Astrocyte of the cerebellum (primary cell): Measurements from ENCODE around the gene ADAMTS16.

Experiments
- DNase-seq: peaks from one replicate; pipeline ENCODE4 v3.0.0-alpha.2; 2011; ENCODE audit warnings: low read depth
- H3K4me3 ChIP-seq: 2 replicates; pipeline ENCODE4 v1.5.1; 2011; ENCODE audit warnings: mild to moderate bottlenecking, low read depth, low read length, moderate library complexity
- in situ Hi-C: cut with HindIII; loops from 2 replicates; pipeline ENCODE4 v1.10.0; 2017; ENCODE audit warnings: low sequenced_read_pairs
- TF ChIP-seq, protein P1 (sequence below): IDR thresholded peaks from 2 replicates; pipeline ENCODE4 v1.5.1; 2012; ENCODE audit warnings: low read length, low read depth, moderate library complexity, mild to moderate bottlenecking; ENCODE audit errors: missing control alignments

ADAMTS16 gene

DNA sequence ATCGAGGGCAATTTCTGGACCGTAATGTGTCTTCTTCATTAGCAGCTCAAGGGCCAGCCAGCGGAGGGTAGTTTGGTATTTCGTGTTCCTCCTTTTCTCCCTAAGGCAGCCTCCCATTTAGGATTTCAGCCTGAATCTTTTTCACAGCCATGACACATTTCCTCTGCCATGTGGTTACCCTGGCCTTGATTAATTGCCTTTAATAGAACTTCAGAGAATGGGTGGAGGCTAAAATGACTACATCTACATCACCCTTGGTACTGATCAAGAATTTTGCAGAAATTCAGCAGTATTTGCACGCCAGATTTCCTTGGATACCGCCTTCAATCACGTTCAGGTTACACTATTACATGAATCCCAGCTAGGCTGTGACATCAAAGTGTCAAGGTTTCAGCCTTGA is 58.0 kb downstream of the ADAMTS16 start:
- in situ Hi-C loops: no loop called here
- no peak for DNase-seq
- TF ChIP-seq, protein P1, sequence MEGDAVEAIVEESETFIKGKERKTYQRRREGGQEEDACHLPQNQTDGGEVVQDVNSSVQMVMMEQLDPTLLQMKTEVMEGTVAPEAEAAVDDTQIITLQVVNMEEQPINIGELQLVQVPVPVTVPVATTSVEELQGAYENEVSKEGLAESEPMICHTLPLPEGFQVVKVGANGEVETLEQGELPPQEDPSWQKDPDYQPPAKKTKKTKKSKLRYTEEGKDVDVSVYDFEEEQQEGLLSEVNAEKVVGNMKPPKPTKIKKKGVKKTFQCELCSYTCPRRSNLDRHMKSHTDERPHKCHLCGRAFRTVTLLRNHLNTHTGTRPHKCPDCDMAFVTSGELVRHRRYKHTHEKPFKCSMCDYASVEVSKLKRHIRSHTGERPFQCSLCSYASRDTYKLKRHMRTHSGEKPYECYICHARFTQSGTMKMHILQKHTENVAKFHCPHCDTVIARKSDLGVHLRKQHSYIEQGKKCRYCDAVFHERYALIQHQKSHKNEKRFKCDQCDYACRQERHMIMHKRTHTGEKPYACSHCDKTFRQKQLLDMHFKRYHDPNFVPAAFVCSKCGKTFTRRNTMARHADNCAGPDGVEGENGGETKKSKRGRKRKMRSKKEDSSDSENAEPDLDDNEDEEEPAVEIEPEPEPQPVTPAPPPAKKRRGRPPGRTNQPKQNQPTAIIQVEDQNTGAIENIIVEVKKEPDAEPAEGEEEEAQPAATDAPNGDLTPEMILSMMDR: no peak
- no peak overlapping the region for H3K4me3 ChIP-seq

DNA sequence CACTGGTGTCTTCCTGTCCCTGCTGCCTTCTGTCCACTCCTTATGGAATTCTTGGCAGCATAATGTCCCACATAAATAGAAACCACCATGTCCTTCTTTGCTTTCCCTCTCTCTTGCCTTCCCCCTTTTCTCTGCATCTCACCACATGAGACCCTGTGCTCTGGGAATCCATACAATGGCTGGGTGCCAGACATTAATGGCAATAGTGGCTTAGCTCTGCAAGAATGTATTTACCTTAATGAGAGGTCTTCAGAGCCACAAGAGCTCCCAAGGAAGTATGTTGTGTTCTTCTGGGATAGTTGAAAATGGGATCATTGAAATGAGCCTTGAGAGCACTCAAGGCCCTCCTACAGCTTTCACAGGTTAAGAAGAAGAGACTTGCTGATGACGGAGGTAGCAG is 58.7 kb downstream of the ADAMTS16 start:
- in situ Hi-C loops: no loop called here
- TF ChIP-seq, protein P1: no peak
- no peak for DNase-seq
- no peak overlapping the region for H3K4me3 ChIP-seq

DNA sequence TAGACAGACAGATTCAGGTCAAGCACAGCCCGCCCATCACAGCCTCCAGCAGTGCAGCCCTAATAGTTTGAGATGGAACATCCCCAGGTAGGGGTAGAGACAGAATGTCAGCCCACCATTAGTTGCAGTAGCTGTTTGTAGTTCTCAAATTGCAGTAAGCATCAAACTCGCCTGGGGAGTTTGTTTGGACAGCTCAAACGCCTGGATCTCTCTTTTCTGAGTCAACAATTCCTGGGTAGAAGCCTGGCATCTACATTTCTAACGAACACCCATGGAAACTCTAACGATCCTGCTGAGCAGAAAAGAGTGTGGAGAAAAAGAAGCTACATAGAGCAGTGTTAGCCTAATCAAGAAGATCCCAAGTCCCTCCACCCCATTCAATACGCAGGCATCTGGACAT is 59.4 kb downstream of the ADAMTS16 start:
- TF ChIP-seq, protein P1: no peak
- in situ Hi-C loops: no loop called here
- H3K4me3 ChIP-seq: no peak overlapping the region
- DNase-seq: no peak

DNA sequence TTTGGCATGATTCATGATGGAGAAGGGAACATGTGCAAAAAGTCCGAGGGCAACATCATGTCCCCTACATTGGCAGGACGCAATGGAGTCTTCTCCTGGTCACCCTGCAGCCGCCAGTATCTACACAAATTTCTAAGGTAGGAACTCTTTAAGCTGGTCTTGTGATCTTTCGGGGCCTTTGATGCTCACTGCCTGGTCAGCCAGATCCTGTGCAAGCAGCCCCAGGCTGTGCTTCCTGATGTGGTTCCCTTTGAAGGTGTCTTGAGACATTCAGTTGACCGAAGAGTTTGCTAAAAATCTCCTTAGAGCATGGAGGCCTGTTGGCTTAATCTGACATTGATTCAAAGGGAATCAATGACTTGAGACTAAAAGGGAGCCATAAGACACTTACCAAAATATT is 60.0 kb downstream of the ADAMTS16 start:
- in situ Hi-C loops: no loop called here
- DNase-seq: no peak
- TF ChIP-seq, protein P1: no peak
- no peak overlapping the region for H3K4me3 ChIP-seq

DNA sequence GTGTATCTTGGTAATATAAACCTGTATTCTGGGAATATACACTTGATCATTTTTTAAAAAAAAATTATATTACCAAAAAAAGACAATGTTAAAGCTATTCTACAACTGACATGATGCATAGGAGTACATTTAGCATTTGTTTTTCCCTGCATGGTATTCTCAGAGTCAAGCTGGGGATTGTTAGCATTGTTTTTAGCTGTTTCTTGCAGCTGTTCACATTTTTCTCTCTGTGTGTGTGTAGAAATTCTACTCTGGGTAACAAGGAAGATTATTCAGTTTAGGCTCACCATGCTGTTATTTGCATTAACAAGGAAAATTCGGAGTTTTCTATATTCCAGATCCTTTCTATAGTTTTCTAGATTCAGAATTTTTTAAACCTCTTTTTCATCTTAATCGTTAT is 62.2 kb downstream of the ADAMTS16 start:
- in situ Hi-C loops: no loop called here

DNA sequence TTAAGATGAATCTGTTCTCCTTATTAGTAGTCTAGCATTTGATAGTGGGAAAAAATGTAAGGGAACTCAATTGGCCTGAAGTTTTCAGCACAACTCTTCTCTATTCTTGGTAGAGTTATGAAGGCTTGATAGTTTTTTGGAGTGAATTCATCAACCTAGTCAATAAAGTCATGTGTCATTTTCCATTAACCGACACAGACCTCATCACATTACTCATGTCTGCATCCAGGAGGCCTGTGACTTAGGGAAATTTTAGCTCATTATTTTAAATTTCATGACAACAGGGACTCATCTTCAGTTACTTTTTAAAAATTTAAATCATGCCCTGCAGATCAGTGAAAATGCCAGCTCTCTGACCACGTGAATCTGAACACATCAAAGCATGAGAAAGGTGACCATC is 63.3 kb downstream of the ADAMTS16 start:
- no peak overlapping the region for H3K4me3 ChIP-seq
- DNase-seq: no peak
- TF ChIP-seq, protein P1: no peak
- in situ Hi-C loops: no loop called here

More for the DNA sequence above, 62.2 kb downstream of the ADAMTS16 start:
- DNase-seq: no peak
- TF ChIP-seq, protein P1: no peak
- no peak overlapping the region for H3K4me3 ChIP-seq

DNA sequence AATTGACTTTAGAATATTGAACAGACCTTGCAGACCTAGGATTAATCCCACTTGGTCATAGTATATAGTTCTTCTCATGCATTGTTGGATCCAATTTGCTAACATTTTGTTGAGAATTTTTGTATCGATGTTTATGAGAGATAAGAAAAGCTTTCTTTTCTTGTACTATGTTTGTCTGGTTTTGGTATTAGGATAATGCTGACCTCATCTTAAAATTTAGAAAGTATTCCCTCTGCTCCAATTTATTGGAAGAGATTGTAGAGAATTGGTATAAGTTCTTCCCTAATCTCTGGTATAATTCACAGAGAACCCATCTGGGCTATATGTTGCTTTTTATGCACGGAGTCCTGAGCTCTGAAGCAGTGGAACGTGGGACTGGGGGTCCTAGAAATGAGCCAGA is 67.7 kb downstream of the ADAMTS16 start:
- no peak for DNase-seq
- TF ChIP-seq, protein P1: no peak
- no peak overlapping the region for H3K4me3 ChIP-seq
- in situ Hi-C loops: no loop called here
